AG09309 (cell line): ENCODE results near the gene SNCAIP.
"Not testable (repeated sequence)": the region's sequence is repeated elsewhere in the genome, so short reads cannot be mapped to it uniquely, and the experiment has no call there.

Experiments
- DNase-seq: peaks from one replicate; pipeline ENCODE4 v3.0.0-alpha.2; 2010; ENCODE audit warnings: low read depth
- H3K4me3 ChIP-seq: 2 replicates; pipeline ENCODE4 v1.5.1; 2011; ENCODE audit warnings: mild to moderate bottlenecking, low read depth, low read length, moderate library complexity; ENCODE audit not compliant: control insufficient read depth
- CTCF ChIP-seq: IDR thresholded peaks from 2 replicates; pipeline ENCODE4 v1.5.1; 2011; ENCODE audit warnings: mild to moderate bottlenecking, low read depth, low read length, inconsistent platforms; ENCODE audit not compliant: insufficient read depth, control insufficient read depth; ENCODE audit errors: missing control alignments

SNCAIP gene

DNA sequence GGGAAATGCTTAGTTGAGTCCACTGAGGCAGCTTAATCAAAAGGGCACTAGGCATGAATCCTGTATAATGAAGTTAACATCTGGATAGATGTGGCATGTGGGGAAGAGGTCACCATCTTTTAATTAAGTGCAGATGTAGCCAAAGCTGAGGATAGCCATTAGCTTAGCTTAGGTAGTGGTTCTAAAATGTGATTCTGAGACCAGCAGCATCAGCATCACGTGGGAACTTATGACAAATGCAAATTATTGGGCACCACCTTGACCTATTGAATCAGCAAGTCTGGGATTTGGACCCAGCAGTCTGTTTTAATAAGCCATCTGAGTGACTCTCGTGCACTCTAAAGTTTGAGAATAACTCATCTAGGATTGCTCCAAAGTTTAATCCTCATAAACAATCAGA lies 63.8 kb downstream of the SNCAIP start:
- TF ChIP-seq CTCF: no peak

GRCh38 chr5:122376250-122376649 lies 64.2 kb downstream of the SNCAIP start:
- no peak overlapping the region for H3K4me3 ChIP-seq
- TF ChIP-seq CTCF: no peak
- DNase-seq: no peak

More for the DNA sequence above, 63.8 kb downstream of the SNCAIP start:
- DNase-seq: peak; percentile 43
- no peak overlapping the region for H3K4me3 ChIP-seq

GRCh38 chr5:122377026-122377425 lies 65.0 kb downstream of the SNCAIP start:
- H3K4me3 ChIP-seq: no peak overlapping the region
- no peak for TF ChIP-seq CTCF
- DNase-seq: peak; percentile 16

GRCh38 chr5:122382938-122383337 lies 70.9 kb downstream of the SNCAIP start:
- H3K4me3 ChIP-seq, DNase-seq: not testable (repeated sequence)

DNA sequence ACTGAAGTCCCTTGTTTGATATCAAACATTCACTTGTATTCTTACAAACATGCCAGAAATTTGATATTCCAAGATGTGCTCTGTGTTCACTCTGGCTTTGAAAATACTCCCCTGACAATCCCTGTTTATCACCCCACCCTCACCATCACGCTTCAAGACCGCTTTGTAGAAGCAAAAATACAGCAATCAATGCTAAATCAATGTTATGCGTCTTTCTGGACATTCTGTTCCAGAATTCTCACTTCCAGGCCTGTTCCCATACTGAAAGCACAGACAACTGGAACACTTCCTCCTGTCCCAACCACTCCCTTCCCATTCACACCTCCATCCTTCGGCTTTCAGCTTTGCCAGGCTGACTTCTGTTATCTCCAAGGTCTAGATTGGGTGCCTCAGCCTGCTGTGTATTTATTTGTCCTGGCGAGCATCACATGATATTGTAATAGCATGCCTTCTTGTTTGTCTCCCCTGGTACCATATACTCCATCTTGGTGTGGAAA lies 72.8 kb downstream of the SNCAIP start:
- no peak for TF ChIP-seq CTCF
- no peak overlapping the region for H3K4me3 ChIP-seq
- DNase-seq: no peak

- DNase-seq: no peak
- no peak overlapping the region for H3K4me3 ChIP-seq
- no peak for TF ChIP-seq CTCF
Observed at GRCh38 chr5:122385286-122385685, 73.2 kb downstream of the SNCAIP start.

DNA sequence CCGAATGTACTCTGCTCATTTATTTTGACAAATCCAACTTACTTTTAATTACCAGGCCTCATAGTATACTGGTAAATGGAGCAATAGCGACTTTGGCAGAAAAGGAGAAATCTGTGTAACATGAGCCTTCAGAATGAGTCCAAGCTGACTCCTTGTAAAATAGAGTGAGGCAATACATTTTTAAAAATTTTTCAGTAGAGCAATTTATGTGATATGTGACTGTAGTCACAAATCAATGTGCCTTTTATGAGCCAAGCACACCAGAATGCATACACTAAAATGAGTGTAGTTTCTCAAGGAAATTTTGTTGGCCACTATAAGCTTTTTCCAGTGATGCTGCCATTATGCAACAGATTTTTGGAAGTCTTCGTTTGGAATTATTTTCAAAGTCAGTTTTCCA lies 73.8 kb downstream of the SNCAIP start:
- TF ChIP-seq CTCF: no peak
- peak; percentile 77 for DNase-seq

More for the DNA sequence above, 73.8 kb downstream of the SNCAIP start:
- no peak overlapping the region for H3K4me3 ChIP-seq
